Measurements from ENCODE around the gene TMEM41A. TPM values are rescaled to one million over a fixed set of nuclear protein-coding genes. Genes with fewer than 3 reads are reported as not detected.

TMEM41A gene
- polyA plus RNA-seq, 1 experiment = 17.8 TPM

- Histone ChIP-seq H3K27me3 (ENCODE audit: control insufficient read depth, insufficient read depth, low read length) (no peaks in the 10 kb centered on the region), H3K4me3 (ENCODE audit: low read depth, low read length) (no peak overlapping the region), H3K9me3 (ENCODE audit: control insufficient read depth, insufficient read depth, low read length) (no peaks in the 10 kb centered on the region), H3K27ac (ENCODE audit: low read depth, low read length) (no peak overlapping the region)
- no peak for TF ChIP-seq CTCF (IDR thresholded peaks at IDR 0.05; ENCODE audit: low read depth, low read length)
- POLR2A ChIA-PET = no interaction called here
- DNase-seq (ENCODE audit: low read depth, low spot score) = no peak
- CTCF ChIA-PET = interaction anchor here (0.6 kb wide), 1 partner anchor 134 kb away, joined by 3 read pairs; no protein-coding TSS in a partner anchor
Measured at GRCh38 chr3:185442031-185442430, 56.8 kb downstream of the TMEM41A start.

GRCh38 chr3:185439745-185440466, 58.9 kb downstream of the TMEM41A start:
- Histone ChIP-seq H3K27me3 (ENCODE audit: control insufficient read depth, insufficient read depth, low read length) (no peaks in the 10 kb centered on the region), H3K27ac (ENCODE audit: low read depth, low read length) (no peak overlapping the region), H3K4me3 (ENCODE audit: low read depth, low read length) (no peak overlapping the region), H3K9me3 (ENCODE audit: control insufficient read depth, insufficient read depth, low read length) (no peaks in the 10 kb centered on the region)
- DNase-seq (ENCODE audit: low read depth, low spot score) = no peak
- ChIA-PET CTCF (interaction anchor here (1.0 kb wide), 1 partner anchor 9 kb away, joined by 3 read pairs; no protein-coding TSS in a partner anchor), POLR2A (no interaction called here)
- TF ChIP-seq CTCF (IDR thresholded peaks at IDR 0.05; ENCODE audit: low read depth, low read length) = no peak

Other genes starting within 250 kb of the TMEM41A start
- 3.2 and 4.2 TPM in 2 replicates for gene EHHADH, start 245.0 kb downstream of the TMEM41A start, polyA plus RNA-seq (2011; rRNA removed)
- gene MAP3K13, start 135.9 kb downstream of the TMEM41A start, polyA plus RNA-seq (2011; rRNA removed) = 16.8 and 20.9 TPM in 2 replicates
- 0.02 and 0.06 TPM in 2 replicates for gene LIPH, start 53.6 kb upstream of the TMEM41A start, polyA plus RNA-seq (2011; rRNA removed)
- 18.2 and 28.1 TPM in 2 replicates for gene SENP2, start 87.3 kb upstream of the TMEM41A start, polyA plus RNA-seq (2011; rRNA removed)